C4-2B (cell line): ENCODE data around the gene ACBD4.

Experiments used
- ZFX ChIP-seq: fragments of 450-650 bp; IDR thresholded peaks from 2 replicates; pipeline ENCODE4 v1.6.1; 2017
- TF ChIP-seq, protein P1 (sequence below): fragments of 450-650 bp; conservative IDR thresholded peaks from 2 replicates; pipeline ENCODE4 v1.5.1; 2017; ENCODE audit warnings: mild to moderate bottlenecking

DNA sequence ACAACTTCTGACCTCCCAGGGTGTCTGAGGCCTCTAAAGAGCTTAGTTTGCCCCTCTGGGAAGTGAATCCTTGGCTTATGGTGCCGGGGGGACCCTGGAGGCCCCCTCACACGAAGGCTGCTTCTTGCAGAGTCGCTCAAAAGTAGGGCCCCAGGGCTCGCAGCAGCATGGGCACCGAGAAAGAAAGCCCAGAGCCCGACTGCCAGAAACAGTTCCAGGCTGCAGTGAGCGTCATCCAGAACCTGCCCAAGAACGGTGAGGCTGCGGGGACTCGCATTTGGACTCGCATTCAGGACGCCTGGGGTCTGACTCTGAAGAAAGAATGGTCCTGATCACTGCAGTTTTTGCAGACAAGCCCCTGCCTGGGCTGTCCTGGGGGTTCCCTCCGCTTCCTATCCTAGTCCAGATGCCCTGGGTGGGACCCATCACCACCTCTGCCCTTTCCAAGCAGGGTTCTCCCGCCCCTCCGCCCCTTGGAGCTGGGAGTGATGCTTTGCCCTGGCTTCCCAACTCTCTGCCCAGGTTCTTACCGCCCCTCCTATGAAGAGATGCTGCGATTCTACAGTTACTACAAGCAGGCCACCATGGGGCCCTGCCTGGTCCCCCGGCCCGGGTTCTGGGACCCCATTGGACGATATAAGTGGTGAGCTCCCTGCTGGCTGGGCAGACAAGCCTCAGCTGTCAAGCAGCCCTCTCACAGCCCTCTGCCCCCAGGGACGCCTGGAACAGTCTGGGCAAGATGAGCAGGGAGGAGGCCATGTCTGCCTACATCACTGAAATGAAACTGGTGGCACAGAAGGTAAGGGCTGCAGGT, 698 bp downstream of the ACBD4 start:
- TF ChIP-seq, protein P1, sequence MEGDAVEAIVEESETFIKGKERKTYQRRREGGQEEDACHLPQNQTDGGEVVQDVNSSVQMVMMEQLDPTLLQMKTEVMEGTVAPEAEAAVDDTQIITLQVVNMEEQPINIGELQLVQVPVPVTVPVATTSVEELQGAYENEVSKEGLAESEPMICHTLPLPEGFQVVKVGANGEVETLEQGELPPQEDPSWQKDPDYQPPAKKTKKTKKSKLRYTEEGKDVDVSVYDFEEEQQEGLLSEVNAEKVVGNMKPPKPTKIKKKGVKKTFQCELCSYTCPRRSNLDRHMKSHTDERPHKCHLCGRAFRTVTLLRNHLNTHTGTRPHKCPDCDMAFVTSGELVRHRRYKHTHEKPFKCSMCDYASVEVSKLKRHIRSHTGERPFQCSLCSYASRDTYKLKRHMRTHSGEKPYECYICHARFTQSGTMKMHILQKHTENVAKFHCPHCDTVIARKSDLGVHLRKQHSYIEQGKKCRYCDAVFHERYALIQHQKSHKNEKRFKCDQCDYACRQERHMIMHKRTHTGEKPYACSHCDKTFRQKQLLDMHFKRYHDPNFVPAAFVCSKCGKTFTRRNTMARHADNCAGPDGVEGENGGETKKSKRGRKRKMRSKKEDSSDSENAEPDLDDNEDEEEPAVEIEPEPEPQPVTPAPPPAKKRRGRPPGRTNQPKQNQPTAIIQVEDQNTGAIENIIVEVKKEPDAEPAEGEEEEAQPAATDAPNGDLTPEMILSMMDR = no peak
- TF ChIP-seq ZFX = no peak
